Endothelial cell of umbilical vein (primary cell): Measurements from ENCODE around the gene COX7A1. TPM values are rescaled to one million over a fixed set of nuclear protein-coding genes. Genes with fewer than 3 reads are reported as not detected.

Experiments used
- BruUV-seq: library from RNA; stranded (reverse); fragments of 400-500 nt; replicated peaks from 2 replicates; lab custom pipeline; 2021; lab: Mats Ljungman, UMichigan
- CTCF ChIA-PET: fragments of 300-600, 350-600 bp; sonication (Branson Sonifier 250); formaldehyde crosslinking; loops from one replicate; lab custom pipeline; 2021; ENCODE audit warnings: antibody characterized with exemption, inconsistent platforms; lab: Charles Lee
- POLR2A ChIA-PET: fragments of 300-600, 350-600 bp; sonication (Branson Sonifier 250); formaldehyde crosslinking; loops from one replicate; lab custom pipeline; 2021; ENCODE audit warnings: antibody characterized with exemption, inconsistent platforms; lab: Charles Lee
- DNase-seq: peaks from one replicate; pipeline ENCODE4 v3.0.0-alpha.2; 2011; ENCODE audit warnings: low read depth, low spot score
- FAIRE-seq: peaks from 2 replicates; lab custom pipeline; 2011; peaks lifted over from hg19 to GRCh38; lab: Jason Lieb, UNC
- H2AFZ ChIP-seq: 2 replicates; pipeline ENCODE4 v1.6.0; 2012; ENCODE audit warnings: low read depth, low read length, control low read depth, inconsistent platforms
- H3K27ac ChIP-seq: 2 replicates; pipeline ENCODE4 v1.5.1; 2011; ENCODE audit warnings: low read depth, mild to moderate bottlenecking, control low read depth, low read length, moderate library complexity; ENCODE audit not compliant: insufficient read depth
- H3K27me3 ChIP-seq, 2 experiments: 2 replicates each; pipeline versions ENCODE4 v1.6.0 to v1.6.1; 2011; ENCODE audit warnings: low read length in 2 of 2, mixed read lengths in 1 of 2; ENCODE audit not compliant: control insufficient read depth in 2 of 2, insufficient read depth in 2 of 2
- H3K36me3 ChIP-seq, 2 experiments: 2 replicates in 1 of 2; 3 replicates in 1 of 2; pipeline ENCODE4 v1.5.1; 2011; ENCODE audit warnings: low read length in 2 of 2, mild to moderate bottlenecking in 1 of 2, moderate library complexity in 1 of 2; ENCODE audit not compliant: control insufficient read depth in 2 of 2, insufficient read depth in 2 of 2; ENCODE audit errors: extremely low read depth in 1 of 2
- H3K4me1 ChIP-seq: 3 replicates; pipeline ENCODE4 v1.5.1; 2011; ENCODE audit warnings: mild to moderate bottlenecking, low read length; ENCODE audit not compliant: control insufficient read depth, insufficient read depth; ENCODE audit errors: extremely low read depth
- H3K4me2 ChIP-seq: 2 replicates; pipeline ENCODE4 v1.6.1; 2011; ENCODE audit warnings: low read length, control low read depth, mixed read lengths; ENCODE audit not compliant: insufficient read depth
- H3K4me3 ChIP-seq, 3 experiments: fragments of 200-600 bp in 1 of 3; sonication (generic), shearing (Covaris generic) in 1 of 3; replicated peaks in 1 of 3; 2 replicates each; pipeline ENCODE4 v1.5.1; 2011 to 2016; ENCODE audit warnings: control low read depth in 3 of 3, low read length in 3 of 3, mild to moderate bottlenecking in 2 of 3, inconsistent platforms in 1 of 3, low read depth in 1 of 3, moderate library complexity in 1 of 3; ENCODE audit not compliant: insufficient read depth in 1 of 3
- H3K79me2 ChIP-seq: 2 replicates; pipeline ENCODE4 v1.6.0; 2012; ENCODE audit warnings: low read length, inconsistent platforms; ENCODE audit not compliant: control insufficient read depth, insufficient read depth
- H3K9ac ChIP-seq: replicated peaks from 2 replicates; pipeline ENCODE3; 2011; ENCODE audit warnings: low read length, control low read depth; ENCODE audit not compliant: insufficient read depth; ENCODE audit errors: extremely low read depth
- H3K9me1 ChIP-seq: replicated peaks from 3 replicates; pipeline ENCODE4 v1.6.0; 2011; ENCODE audit warnings: mild to moderate bottlenecking, low read length; ENCODE audit not compliant: control insufficient read depth, insufficient read depth; ENCODE audit errors: extremely low read depth
- H3K9me3 ChIP-seq: replicated peaks from 2 replicates; pipeline ENCODE4 v1.5.1; 2012; ENCODE audit warnings: low read length, inconsistent platforms; ENCODE audit not compliant: control insufficient read depth, insufficient read depth
- H4K20me1 ChIP-seq: replicated peaks from 2 replicates; pipeline ENCODE3; 2011; ENCODE audit warnings: mild to moderate bottlenecking, low read length; ENCODE audit not compliant: control insufficient read depth, insufficient read depth; ENCODE audit errors: extremely low read depth
- CTCF ChIP-seq, 2 donors: IDR thresholded peaks; 1 replicate in 1 of 2; 2 replicates in 1 of 2; pipeline ENCODE4 v1.5.1; 2011; ENCODE audit warnings: low read length in 2 of 2, mild to moderate bottlenecking in 2 of 2, moderate library complexity in 2 of 2, control low read depth in 1 of 2, inconsistent platforms in 1 of 2, low read depth in 1 of 2; ENCODE audit not compliant: insufficient read depth in 1 of 2; ENCODE audit errors: extremely low read depth in 1 of 2
- EZH2 ChIP-seq: IDR thresholded peaks from 2 replicates; pipeline ENCODE4 v1.6.1; 2012; ENCODE audit warnings: borderline replicate concordance, low read depth, mild to moderate bottlenecking, moderate library complexity, low read length, inconsistent platforms; ENCODE audit not compliant: severe bottlenecking
- FOS ChIP-seq: IDR thresholded peaks from 2 replicates; pipeline ENCODE4 v1.6.1; 2011; ENCODE audit warnings: mild to moderate bottlenecking, low read length, moderate library complexity, borderline replicate concordance; ENCODE audit not compliant: insufficient read depth
- GATA2 ChIP-seq: IDR thresholded peaks from 2 replicates; pipeline ENCODE4 v1.7.0; 2011; ENCODE audit warnings: low read depth, mild to moderate bottlenecking, moderate library complexity, mixed read lengths, low read length; ENCODE audit not compliant: insufficient read length, insufficient read depth
- JUN ChIP-seq: IDR thresholded peaks from 2 replicates; pipeline ENCODE4 v1.6.1; 2011; ENCODE audit warnings: borderline replicate concordance, low read depth; ENCODE audit not compliant: insufficient read length, insufficient read depth
- MAX ChIP-seq: IDR thresholded peaks from 2 replicates; pipeline ENCODE4 v1.6.1; 2011; ENCODE audit not compliant: insufficient read depth, insufficient read length
- MYC ChIP-seq: IDR thresholded peaks from one replicate; pipeline ENCODE4 v1.6.1; 2011; ENCODE audit warnings: mild to moderate bottlenecking, low read depth, low read length
- POLR2A ChIP-seq: IDR thresholded peaks from 2 replicates; pipeline ENCODE4 v1.6.1; 2012; ENCODE audit warnings: low read depth, mild to moderate bottlenecking, control low read depth, low read length
- POLR2AphosphoS5 ChIP-seq: IDR thresholded peaks from 2 replicates; pipeline ENCODE4 v1.6.1; 2012; ENCODE audit warnings: low read depth, mild to moderate bottlenecking, control low read depth, low read length, moderate library complexity; ENCODE audit not compliant: insufficient read depth
- dilution Hi-C: fragments of 300-500 bp; cut with MboI; formaldehyde crosslinking; loops from one replicate; pipeline ENCODE4 v1.15.0; 2019; ENCODE audit warnings: low sequenced_read_pairs; ENCODE audit not compliant: extremely low pct_ligation_motif_present
- intact Hi-C: fragments of 100-400 bp; cut with micrococcal nuclease; formaldehyde crosslinking; loops from one replicate; pipeline ENCODE4 v1.10.0; 2022
- polyA plus RNA-seq, 4 experiments: library from polyadenylated mRNA; depleted of rRNA in 3 of 4; stranded (reverse) in 3 of 4; unstranded in 1 of 4; fragments of >200 nt; gene quantifications; 2 replicates each; pipeline versions ENCODE4 v1.2.1 to v1.2.3, GENCODE V29; 2011 to 2012; ENCODE audit warnings: missing spikeins in 1 of 4
- total RNA-seq: library from RNA; stranded (reverse); gene quantifications from 2 replicates; pipeline ENCODE4 v1.2.3, GENCODE V29; 2021

Gene COX7A1
- total and polyA plus RNA-seq, 2 donors (not counting 3 experiments of a cell fraction or from before 2014, with no cell fraction given), result 10.6 to 35.2 TPM

GRCh38 chr19:36106441-36106840, 45.8 kb downstream of the COX7A1 start:
- DNase-seq (no peak), FAIRE-seq (no peak)
- Histone ChIP-seq H3K79me2 (no peaks in the 10 kb centered on the region), H3K4me1 (no peaks in the 10 kb centered on the region), H2AFZ (no peak overlapping the region), H4K20me1 (no peaks in the 10 kb centered on the region), H3K9me1 (no peaks in the 10 kb centered on the region), H3K9me3 (no peaks in the 10 kb centered on the region), H3K27ac (no peak overlapping the region), H3K4me2 (no peak overlapping the region), H3K27me3 (no peaks in the 10 kb centered on the region), H3K36me3 (peaks cover 3 to 9% of the 10 kb centered on the region in 2 experiments), H3K4me3 (no peak overlapping the region), H3K9ac (no peak overlapping the region)
- dilution Hi-C loops (no loop called here), intact Hi-C loops (no loop called here)
- TF ChIP-seq MAX, result no peak
- no peak for TF ChIP-seq GATA2
- TF ChIP-seq CTCF (IDR thresholded peaks at IDR 0.05; ENCODE audit: extremely low read depth in 1 of 2, insufficient read depth in 1 of 2, low read depth in 1 of 2, low read length in 2 of 2), result no peak
- no peak for TF ChIP-seq EZH2
- TF ChIP-seq MYC, result no peak
- TF ChIP-seq POLR2A, result no peak
- TF ChIP-seq JUN, result no peak
- no peak for TF ChIP-seq POLR2AphosphoS5
- no peak for TF ChIP-seq FOS
- no TSS peak for BruUV-seq
- POLR2A ChIA-PET, result interaction anchor here (0.6 kb wide), 1 partner anchor 57 kb away, joined by 4 read pairs; no protein-coding TSS in a partner anchor
- CTCF ChIA-PET, result no interaction called here
